GM12865 (cell line): ENCODE data around the gene RHOBTB3.

ENCODE experiments used
- DNase-seq: peaks from one replicate; pipeline ENCODE4 v3.0.0; 2010; ENCODE audit warnings: low read depth
- H3K4me3 ChIP-seq: 2 replicates; pipeline ENCODE4 v1.5.1; 2011; ENCODE audit warnings: mild to moderate bottlenecking, low read depth, low read length, control low read depth
- TF ChIP-seq, protein P1 (sequence below): IDR thresholded peaks from 2 replicates; pipeline ENCODE4 v1.5.1; 2011; ENCODE audit warnings: low read length, control low read depth, low read depth, inconsistent platforms; ENCODE audit not compliant: insufficient read depth; ENCODE audit errors: missing control alignments

Gene RHOBTB3

GRCh38 chr5:95746194-95746593 is 15.1 kb downstream of the RHOBTB3 start:
- no peak for DNase-seq
- H3K4me3 ChIP-seq: no peak overlapping the region
- TF ChIP-seq, protein P1, sequence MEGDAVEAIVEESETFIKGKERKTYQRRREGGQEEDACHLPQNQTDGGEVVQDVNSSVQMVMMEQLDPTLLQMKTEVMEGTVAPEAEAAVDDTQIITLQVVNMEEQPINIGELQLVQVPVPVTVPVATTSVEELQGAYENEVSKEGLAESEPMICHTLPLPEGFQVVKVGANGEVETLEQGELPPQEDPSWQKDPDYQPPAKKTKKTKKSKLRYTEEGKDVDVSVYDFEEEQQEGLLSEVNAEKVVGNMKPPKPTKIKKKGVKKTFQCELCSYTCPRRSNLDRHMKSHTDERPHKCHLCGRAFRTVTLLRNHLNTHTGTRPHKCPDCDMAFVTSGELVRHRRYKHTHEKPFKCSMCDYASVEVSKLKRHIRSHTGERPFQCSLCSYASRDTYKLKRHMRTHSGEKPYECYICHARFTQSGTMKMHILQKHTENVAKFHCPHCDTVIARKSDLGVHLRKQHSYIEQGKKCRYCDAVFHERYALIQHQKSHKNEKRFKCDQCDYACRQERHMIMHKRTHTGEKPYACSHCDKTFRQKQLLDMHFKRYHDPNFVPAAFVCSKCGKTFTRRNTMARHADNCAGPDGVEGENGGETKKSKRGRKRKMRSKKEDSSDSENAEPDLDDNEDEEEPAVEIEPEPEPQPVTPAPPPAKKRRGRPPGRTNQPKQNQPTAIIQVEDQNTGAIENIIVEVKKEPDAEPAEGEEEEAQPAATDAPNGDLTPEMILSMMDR: no peak

- TF ChIP-seq, protein P1: no peak
- no peak overlapping the region for H3K4me3 ChIP-seq
- DNase-seq: no peak
Observed at GRCh38 chr5:95746722-95747679, 15.9 kb downstream of the RHOBTB3 start.

DNA sequence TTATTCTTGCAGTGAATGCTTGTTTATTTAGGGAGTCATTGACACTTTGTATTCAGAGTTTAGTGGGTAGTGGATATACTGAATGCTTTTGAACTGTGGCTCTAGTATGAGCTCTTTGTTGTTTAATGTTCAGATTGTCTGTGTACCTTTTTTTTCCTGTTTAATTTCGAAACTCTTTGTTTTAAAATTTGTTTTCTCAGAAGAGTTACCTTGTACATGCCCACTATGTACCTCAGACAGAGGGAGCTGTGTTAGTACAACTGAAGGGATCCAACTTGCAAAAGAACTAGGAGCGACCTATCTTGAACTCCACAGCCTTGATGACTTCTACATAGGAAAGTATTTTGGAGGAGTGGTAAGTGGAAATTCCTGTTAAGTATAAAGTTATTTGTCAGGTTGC is 17.0 kb downstream of the RHOBTB3 start:
- H3K4me3 ChIP-seq: no peak overlapping the region
- no peak for DNase-seq
- TF ChIP-seq, protein P1: no peak

DNA sequence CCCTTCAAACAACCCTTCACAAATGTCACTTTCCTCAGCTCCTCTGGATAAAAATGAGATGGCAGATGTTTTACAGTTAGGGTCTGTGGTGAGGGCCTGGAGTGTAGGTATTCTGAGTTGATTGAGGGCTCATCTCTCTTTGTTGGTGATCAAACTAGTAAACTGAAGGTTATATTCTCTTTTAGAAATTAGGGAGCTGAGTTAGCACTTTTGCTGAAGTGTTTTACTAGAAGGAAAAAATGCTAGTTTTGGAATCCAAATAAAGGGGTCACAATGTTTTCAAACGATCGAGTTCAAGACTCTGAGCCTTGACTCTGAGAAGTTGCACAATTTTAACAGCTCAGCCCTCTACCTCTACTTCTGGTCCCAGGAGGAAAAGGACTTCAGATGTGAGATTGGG is 23.4 kb downstream of the RHOBTB3 start:
- H3K4me3 ChIP-seq: no peak overlapping the region
- DNase-seq: no peak
- TF ChIP-seq, protein P1: no peak

DNA sequence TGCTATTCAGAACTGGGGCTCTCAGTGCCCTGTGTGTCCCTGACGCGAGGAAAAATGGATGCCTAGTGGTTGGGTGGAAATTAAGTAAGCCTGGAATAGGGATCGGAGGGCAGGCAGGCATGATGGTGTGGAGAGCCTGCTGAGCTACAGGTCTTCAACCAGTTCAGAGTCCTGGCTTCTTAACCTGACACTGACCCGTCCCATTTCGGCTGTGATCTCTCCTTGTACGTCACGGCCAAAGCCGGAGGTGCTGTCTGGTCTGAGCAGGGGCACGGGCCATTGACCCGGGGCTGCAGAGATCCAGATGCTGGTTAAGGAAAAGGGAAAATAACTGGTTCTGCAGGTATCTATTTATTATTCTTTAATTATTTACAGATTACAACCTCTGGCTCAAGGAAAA is 27.9 kb downstream of the RHOBTB3 start:
- no peak for DNase-seq
- TF ChIP-seq, protein P1: no peak
- H3K4me3 ChIP-seq: no peak overlapping the region

DNA sequence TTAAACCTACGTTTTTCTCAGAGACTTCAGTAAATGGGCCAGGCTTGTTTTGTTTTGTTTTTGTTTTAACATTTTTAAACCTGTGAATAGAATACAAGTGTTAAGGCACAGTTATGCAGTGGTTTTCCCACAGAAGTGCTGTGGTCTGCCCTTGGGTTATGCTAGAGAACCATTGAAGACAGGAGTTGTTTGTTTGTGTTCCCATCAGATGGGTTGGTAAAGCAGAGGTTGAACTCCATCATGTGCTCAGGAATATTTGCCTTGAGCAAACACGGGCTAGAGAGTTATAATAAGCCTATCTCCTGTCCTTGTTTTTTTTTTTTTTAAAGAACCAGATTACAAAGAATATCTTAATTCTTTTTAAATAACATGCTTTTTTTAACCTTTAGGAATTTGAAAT is 28.5 kb downstream of the RHOBTB3 start:
- TF ChIP-seq, protein P1: no peak
- no peak overlapping the region for H3K4me3 ChIP-seq
- DNase-seq: no peak
